Endodermal cell (in vitro differentiated cells): ENCODE measurements around the gene SVOPL. TPM values are rescaled to one million over a fixed set of nuclear protein-coding genes. Genes with fewer than 3 reads are reported as not detected.
"Not testable (repeated sequence)": the region's sequence is repeated elsewhere in the genome, so short reads cannot be mapped to it uniquely, and the experiment has no call there.

Experiments
- DNase-seq: peaks from one replicate; pipeline ENCODE4 v3.0.0-alpha.2; 2017
- H3K27ac ChIP-seq: 2 replicates; pipeline ENCODE4 v1.5.1; 2013; ENCODE audit warnings: mild to moderate bottlenecking, low read depth, low read length, moderate library complexity
- H3K27me3 ChIP-seq: 2 replicates; pipeline ENCODE4 v1.6.1; 2013; ENCODE audit warnings: mild to moderate bottlenecking, low read length, moderate library complexity; ENCODE audit not compliant: insufficient read depth, control insufficient read depth, poor library complexity, severe bottlenecking
- H3K36me3 ChIP-seq: 2 replicates; pipeline ENCODE4 v1.7.0; 2013; ENCODE audit warnings: mild to moderate bottlenecking, low read length, moderate library complexity; ENCODE audit not compliant: control insufficient read depth, insufficient read depth
- H3K4me1 ChIP-seq: one replicate; pipeline ENCODE4 v1.7.0; 2013; ENCODE audit warnings: low read length; ENCODE audit not compliant: control insufficient read depth, insufficient read depth
- H3K4me3 ChIP-seq: 2 replicates; pipeline ENCODE4 v1.5.1; 2013; ENCODE audit warnings: mild to moderate bottlenecking, low read length, moderate library complexity
- H3K9ac ChIP-seq: 2 replicates; pipeline ENCODE4 v1.6.1; 2013; ENCODE audit warnings: mild to moderate bottlenecking, low read length, moderate library complexity; ENCODE audit not compliant: poor library complexity, severe bottlenecking; ENCODE audit errors: extremely low read depth
- H3K9me3 ChIP-seq: 2 replicates; pipeline ENCODE4 v1.6.1; 2013; ENCODE audit warnings: mild to moderate bottlenecking, low read length, moderate library complexity; ENCODE audit not compliant: control insufficient read depth
- H3K27ac Mint-ChIP-seq: 2 replicates; pipeline ENCODE4 v1.8.0; 2020; ENCODE audit warnings: mixed read lengths
- H3K27me3 Mint-ChIP-seq: 2 replicates; pipeline ENCODE4 v1.8.0; 2021; ENCODE audit warnings: mild to moderate bottlenecking, mixed read lengths; ENCODE audit not compliant: insufficient read depth
- H3K36me3 Mint-ChIP-seq: 2 replicates; pipeline ENCODE4 v1.8.0; 2020; ENCODE audit warnings: low read depth, mixed read lengths
- H3K4me1 Mint-ChIP-seq: 2 replicates; pipeline ENCODE4 v1.8.0; 2020; ENCODE audit warnings: mixed read lengths
- H3K4me3 Mint-ChIP-seq: 2 replicates; pipeline ENCODE4 v1.8.0; 2020; ENCODE audit warnings: mild to moderate bottlenecking, moderate library complexity, mixed read lengths
- H3K9me3 Mint-ChIP-seq: 2 replicates; pipeline ENCODE4 v1.8.0; 2020; ENCODE audit warnings: mild to moderate bottlenecking, mixed read lengths
- CTCF ChIP-seq: fragments of 200-600 bp; sonication (generic); conservative IDR thresholded peaks from 2 replicates; pipeline ENCODE4 v1.5.0; 2021; ENCODE audit warnings: antibody characterized with exemption, mild to moderate bottlenecking
- WGBS, 2 experiments: methylation state at CpG; one replicate each; pipeline versions ENCODE4 v1.1.5 to v1.1.7; 2013; ENCODE audit warnings: missing lambda C conversion rate in 2 of 2, mixed read lengths in 1 of 2; ENCODE audit not compliant: insufficient coverage in 1 of 2, insufficient read length in 1 of 2; 5-methylcytosine and 5-hydroxymethylcytosine counted together
- total RNA-seq, 2 donors: library from RNA; stranded (reverse); fragmentation: NEBNext Ultra II Directional in 1 of 2; extraction: Animal tissue kit (Norgen Biotek cat#: 25700) in 1 of 2; gene quantifications; 2 replicates in 1 of 2; 3 replicates in 1 of 2; pipeline ENCODE4 v1.2.1, GENCODE V29; 2021

Gene SVOPL
- total RNA-seq, 2 donors from 2014 or later = 0.86 to 0.95 TPM

- Histone ChIP-seq H3K27ac (no peak overlapping the region), H3K9me3 (no peaks in the 10 kb centered on the region), H3K4me3 (no peak overlapping the region), H3K36me3 (no peaks in the 10 kb centered on the region), H3K4me1 (no peaks in the 10 kb centered on the region), H3K9ac (no peak overlapping the region), H3K27me3 (no peaks in the 10 kb centered on the region)
- DNase-seq = no peak
- no peak for TF ChIP-seq CTCF
- WGBS, 2 experiments = 89 to 94% methylated on average over 1 to 4 of the region's 4 CpGs
- Mint-ChIP-seq H3K4me1 (no peaks in the 10 kb centered on the region), H3K36me3 (no peaks in the 10 kb centered on the region), H3K27ac (no peak overlapping the region), H3K4me3 (no peak overlapping the region), H3K9me3 (no peaks in the 10 kb centered on the region), H3K27me3 (no peaks in the 10 kb centered on the region)
Observed at GRCh38 chr7:138695106-138695505, 6.1 kb downstream of the SVOPL start.

- no peaks in the 10 kb centered on the region for H3K4me1 Mint-ChIP-seq
- H3K36me3 Mint-ChIP-seq = no peaks in the 10 kb centered on the region
Observed at GRCh38 chr7:138691178-138691577, 10.0 kb downstream of the SVOPL start.

GRCh38 chr7:138690495-138690894 lies 10.7 kb downstream of the SVOPL start:
- no peak for DNase-seq
- no peaks in the 10 kb centered on the region for H3K27me3 ChIP-seq
- 94 to 100% methylated on average over 1 to 2 of the region's 2 CpGs for WGBS, 2 experiments
- H3K4me3 ChIP-seq = no peak overlapping the region
- H3K9ac ChIP-seq = no peak overlapping the region
- Mint-ChIP-seq H3K4me3 (no peak overlapping the region), H3K36me3 (no peaks in the 10 kb centered on the region), H3K27me3 (no peaks in the 10 kb centered on the region), H3K4me1 (no peaks in the 10 kb centered on the region), H3K27ac (no peak overlapping the region), H3K9me3 (no peaks in the 10 kb centered on the region)
- no peaks in the 10 kb centered on the region for H3K9me3 ChIP-seq
- no peak for TF ChIP-seq CTCF
- H3K4me1 ChIP-seq = no peaks in the 10 kb centered on the region
- H3K27ac ChIP-seq = no peak overlapping the region
- no peaks in the 10 kb centered on the region for H3K36me3 ChIP-seq

More at GRCh38 chr7:138691178-138691577, 10.0 kb downstream of the SVOPL start:
- Mint-ChIP-seq H3K27ac (no peak overlapping the region), H3K9me3 (no peaks in the 10 kb centered on the region), H3K27me3 (no peaks in the 10 kb centered on the region), H3K4me3 (no peak overlapping the region)
- TF ChIP-seq CTCF = no peak
- no peaks in the 10 kb centered on the region for H3K4me1 ChIP-seq
- no peaks in the 10 kb centered on the region for H3K9me3 ChIP-seq
- no peaks in the 10 kb centered on the region for H3K36me3 ChIP-seq
- DNase-seq = no peak
- H3K4me3 ChIP-seq = no peak overlapping the region
- H3K27ac ChIP-seq = no peak overlapping the region
- WGBS, 2 experiments = 88 to 96% methylated on average over 3 to 5 of the region's 5 CpGs
- no peak overlapping the region for H3K9ac ChIP-seq
- H3K27me3 ChIP-seq = no peaks in the 10 kb centered on the region

GRCh38 chr7:138688037-138688436 lies 13.1 kb downstream of the SVOPL start:
- H3K9ac ChIP-seq, DNase-seq, H3K9me3 ChIP-seq, H3K4me1 Mint-ChIP-seq, H3K4me3 ChIP-seq, H3K27me3 ChIP-seq, H3K4me1 ChIP-seq, H3K27ac Mint-ChIP-seq, H3K27ac ChIP-seq, H3K36me3 ChIP-seq, H3K36me3 Mint-ChIP-seq, H3K27me3 Mint-ChIP-seq, H3K9me3 Mint-ChIP-seq, H3K4me3 Mint-ChIP-seq: not testable (repeated sequence)
- WGBS, 2 experiments = 79 to 90% methylated on average over 5 to 6 of the region's 6 CpGs
